Calu3 (cell line): Measurements from ENCODE around the gene OFD1. TPM values are rescaled to one million over a fixed set of nuclear protein-coding genes. Genes with fewer than 3 reads are reported as not detected.

ENCODE experiments used
- BruUV-seq: library from RNA; stranded (reverse); fragments of 400-500 nt; replicated peaks from 2 replicates; lab custom pipeline; 2021; lab: Mats Ljungman, UMichigan
- CTCF ChIA-PET: fragments of 300-600 bp; sonication (Branson Sonifier 250); formaldehyde crosslinking; loops from one replicate; lab custom pipeline; 2022; ENCODE audit warnings: antibody characterized with exemption; lab: Charles Lee
- DNase-seq: peaks from one replicate; pipeline ENCODE4 v3.0.0; 2022
- H3K27ac Mint-ChIP-seq: one replicate; pipeline ENCODE4 v1.8.0; 2022; ENCODE audit warnings: mixed read lengths; ENCODE audit not compliant: unreplicated experiment
- H3K27me3 Mint-ChIP-seq: one replicate; pipeline ENCODE4 v1.8.0; 2022; ENCODE audit warnings: mixed read lengths; ENCODE audit not compliant: unreplicated experiment
- H3K36me3 Mint-ChIP-seq: one replicate; pipeline ENCODE4 v1.8.0; 2022; ENCODE audit warnings: mild to moderate bottlenecking, moderate library complexity, mixed read lengths; ENCODE audit not compliant: insufficient read depth, unreplicated experiment
- H3K4me1 Mint-ChIP-seq: one replicate; pipeline ENCODE4 v1.8.0; 2022; ENCODE audit warnings: mild to moderate bottlenecking, low read depth, mixed read lengths; ENCODE audit not compliant: unreplicated experiment
- H3K4me3 Mint-ChIP-seq: one replicate; pipeline ENCODE4 v1.8.0; 2022; ENCODE audit warnings: mild to moderate bottlenecking, low read depth, moderate library complexity, mixed read lengths; ENCODE audit not compliant: unreplicated experiment
- H3K9me3 Mint-ChIP-seq: one replicate; pipeline ENCODE4 v1.8.0; 2022; ENCODE audit warnings: low read depth, mixed read lengths; ENCODE audit not compliant: unreplicated experiment
- CTCF ChIP-seq: fragments of 200-600 bp; IDR thresholded peaks from one replicate; pipeline ENCODE4 v1.8.0; 2022; ENCODE audit warnings: antibody characterized with exemption; ENCODE audit not compliant: unreplicated experiment
- intact Hi-C: fragments of 100-400 bp; cut with micrococcal nuclease; formaldehyde crosslinking; loops from one replicate; pipeline ENCODE4 v1.10.0; 2022; ENCODE audit not compliant: unreplicated experiment
- total RNA-seq: library from RNA; stranded (reverse); gene quantifications from 2 replicates; pipeline ENCODE4 v1.2.3, GENCODE V29; 2022

The OFD1 gene
- total RNA-seq, 1 experiment from 2014 or later, result 46.4 TPM

GRCh38 chrX:13694983-13695382 lies 39.6 kb upstream of the OFD1 start:
- H3K4me3 Mint-ChIP-seq, result peak overlapping the region; percentile 86
- no peaks in the 10 kb centered on the region for H3K27me3 Mint-ChIP-seq
- peaks cover 62% of the 10 kb centered on the region for H3K4me1 Mint-ChIP-seq
- H3K27ac Mint-ChIP-seq, result peak overlapping the region; percentile 88
- intact Hi-C loops, result loop anchor here (5.0 kb wide), 1 partner anchor 37 kb away; the partner anchor contains the start of genes OFD1 and TRAPPC2
- no peak for TF ChIP-seq CTCF
- BruUV-seq, result no TSS peak
- no peaks in the 10 kb centered on the region for H3K9me3 Mint-ChIP-seq
- CTCF ChIA-PET, result no interaction called here
- peaks cover 53% of the 10 kb centered on the region for H3K36me3 Mint-ChIP-seq
- no peak for DNase-seq

GRCh38 chrX:13695601-13696115 lies 38.9 kb upstream of the OFD1 start:
- Mint-ChIP-seq H3K4me1 (peaks cover 62% of the 10 kb centered on the region), H3K36me3 (peaks cover 46% of the 10 kb centered on the region), H3K9me3 (no peaks in the 10 kb centered on the region), H3K27ac (peak overlapping the region; percentile 88), H3K4me3 (peak overlapping the region; percentile 86), H3K27me3 (no peaks in the 10 kb centered on the region)
- no TSS peak for BruUV-seq
- TF ChIP-seq CTCF, result no peak
- no peak for DNase-seq
- CTCF ChIA-PET, result interaction anchor here (0.5 kb wide), 1 partner anchor 53 kb away, joined by 3 read pairs; no protein-coding TSS in a partner anchor
- intact Hi-C loops, result no loop called here

- no peak for TF ChIP-seq CTCF
- Mint-ChIP-seq H3K9me3 (no peaks in the 10 kb centered on the region), H3K36me3 (peaks cover 35% of the 10 kb centered on the region), H3K4me3 (no peak overlapping the region), H3K27ac (no peak overlapping the region), H3K4me1 (peaks cover 70% of the 10 kb centered on the region), H3K27me3 (no peaks in the 10 kb centered on the region)
- CTCF ChIA-PET, result interaction anchor here (1.0 kb wide), 1 partner anchor 40 kb away, joined by 3 read pairs; no protein-coding TSS in a partner anchor
- no TSS peak for BruUV-seq
- DNase-seq, result no peak
- intact Hi-C loops, result no loop called here
These were observed 37.1 kb upstream of the OFD1 start for GRCh38 chrX:13697455-13697854.

GRCh38 chrX:13697976-13698375 lies 36.6 kb upstream of the OFD1 start:
- Mint-ChIP-seq H3K27ac (no peak overlapping the region), H3K4me3 (no peak overlapping the region), H3K27me3 (no peaks in the 10 kb centered on the region), H3K36me3 (peaks cover 30% of the 10 kb centered on the region), H3K4me1 (peaks cover 70% of the 10 kb centered on the region), H3K9me3 (no peaks in the 10 kb centered on the region)
- no peak for TF ChIP-seq CTCF
- no TSS peak for BruUV-seq
- intact Hi-C loops, result no loop called here
- CTCF ChIA-PET, result interaction anchor here (1.2 kb wide), 1 partner anchor 45 kb away, joined by 4 read pairs; the partner anchor contains the start of gene TCEANC
- no peak for DNase-seq
